DMS53 treated with DMSO at 0.1 percent for 48 hours (cell line): Measurements from ENCODE around the gene SLC19A3.
"Not testable (repeated sequence)": the region's sequence is repeated elsewhere in the genome, so short reads cannot be mapped to it uniquely, and the experiment has no call there.

Experiments
- DNase-seq: peaks from one replicate; lab custom pipeline; 2025; ENCODE audit not compliant: unreplicated experiment; lab: John Stamatoyannopoulos, UW

The SLC19A3 gene

DNA sequence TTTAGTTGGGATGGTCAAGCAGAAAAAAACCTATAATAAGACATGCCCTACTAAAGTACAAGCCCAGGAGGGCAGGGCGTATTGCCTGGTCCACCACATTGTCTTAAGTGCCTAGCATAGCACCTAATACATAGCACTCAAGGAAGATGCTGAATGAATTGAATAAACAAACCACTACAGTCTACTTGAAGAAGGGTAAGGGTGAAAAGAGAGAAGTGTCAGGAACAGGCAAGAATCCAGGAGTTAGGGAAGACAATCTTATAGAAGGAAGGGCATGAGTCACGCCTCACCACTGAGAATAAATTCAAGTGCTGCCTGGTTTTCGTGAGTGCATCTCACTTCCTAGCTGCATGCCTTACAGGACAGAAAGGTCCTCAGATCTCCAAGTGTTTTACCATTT, 13.9 kb downstream of the SLC19A3 start:
- DNase-seq, result no peak

DNA sequence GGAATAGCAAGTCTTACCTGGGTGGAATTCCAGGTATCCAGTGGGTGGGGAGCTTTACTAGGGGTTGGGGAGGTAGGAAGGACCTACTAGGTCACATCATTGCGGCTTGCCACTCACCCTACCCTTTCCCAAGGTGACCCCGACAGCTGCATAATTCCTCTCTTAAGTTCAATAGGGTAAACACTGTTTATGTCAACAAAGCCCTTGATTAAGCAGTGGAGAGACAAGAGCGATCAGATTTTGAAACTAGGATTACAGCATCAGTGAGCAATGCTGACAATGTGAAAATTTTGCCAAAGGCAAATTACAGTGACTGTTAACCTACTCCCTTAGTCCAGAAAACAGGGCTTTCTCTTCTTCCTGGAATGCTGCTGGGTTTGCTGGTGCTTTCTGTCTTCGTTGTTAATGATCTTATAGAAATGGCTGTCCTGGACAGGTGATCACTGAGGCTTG, 14.5 kb downstream of the SLC19A3 start:
- peak; percentile 26 for DNase-seq

DNA sequence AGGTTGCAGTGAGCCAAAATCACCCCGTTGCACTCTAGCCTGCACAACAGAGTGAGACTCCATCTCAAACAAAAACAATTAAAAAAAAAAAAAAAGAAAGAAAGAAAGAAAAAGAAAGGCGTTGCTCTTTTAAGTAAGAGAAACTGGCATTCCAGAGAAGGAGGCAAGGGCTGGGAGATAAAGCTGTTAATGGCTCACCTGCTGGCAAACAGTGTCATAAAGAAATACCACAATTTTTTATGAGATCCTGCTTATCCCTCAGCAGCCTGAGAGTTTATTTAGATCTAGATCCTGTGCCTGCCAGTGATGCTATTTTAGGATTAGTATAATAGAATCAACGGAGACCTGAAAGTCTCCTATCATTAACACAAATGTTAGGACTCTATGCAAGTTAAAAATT, 16.3 kb downstream of the SLC19A3 start:
- no peak for DNase-seq

DNA sequence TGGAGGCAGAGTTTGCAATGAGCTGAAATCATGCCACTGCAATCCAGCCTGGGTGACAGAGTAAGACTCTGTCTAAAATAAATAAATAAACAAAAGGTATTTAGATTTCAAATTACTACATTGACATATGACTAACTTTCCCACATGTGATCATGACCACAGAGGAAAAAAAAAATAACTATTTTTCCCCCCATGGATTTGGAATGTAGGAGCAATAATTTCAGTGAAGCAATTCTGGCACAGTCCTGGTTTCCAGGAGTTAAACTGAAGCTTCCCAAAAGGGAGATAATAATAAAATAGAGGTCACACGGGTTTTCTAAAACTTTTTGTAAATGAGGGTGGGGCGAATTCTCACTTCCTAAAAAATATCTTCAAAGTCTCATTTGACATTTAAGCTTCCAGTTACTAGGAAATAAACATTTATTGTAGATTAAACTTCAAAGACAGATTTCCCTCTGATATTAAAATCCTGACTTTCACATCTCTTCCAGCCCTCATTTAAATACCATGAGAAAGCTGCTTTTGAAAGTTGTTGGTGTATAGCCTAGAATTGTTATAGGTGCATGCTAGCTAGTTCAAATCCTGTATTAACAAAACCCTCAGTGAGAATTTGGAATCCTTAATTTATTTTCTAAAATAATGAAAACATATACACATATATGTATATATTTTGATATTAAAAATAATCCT, 20.7 kb downstream of the SLC19A3 start:
- no peak for DNase-seq

DNA sequence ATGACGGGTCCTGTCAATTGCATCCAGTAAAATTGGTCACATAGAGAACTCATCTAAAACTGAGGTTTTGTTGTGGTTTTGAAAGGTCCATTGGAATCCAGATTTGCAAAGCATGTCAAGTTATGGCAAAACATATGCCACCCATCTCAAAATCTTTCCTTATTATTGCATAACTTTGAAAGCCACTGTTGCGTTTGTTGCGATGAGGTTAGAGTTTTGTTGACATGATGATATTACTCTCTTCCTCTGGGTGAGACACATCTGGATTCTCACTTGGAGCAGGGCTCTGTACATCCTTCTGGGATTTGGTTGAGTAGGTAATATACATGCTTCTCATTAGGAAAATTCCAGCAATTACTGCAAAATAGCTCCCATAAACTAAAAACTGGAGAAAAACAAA, 30.6 kb downstream of the SLC19A3 start:
- no peak for DNase-seq

DNA sequence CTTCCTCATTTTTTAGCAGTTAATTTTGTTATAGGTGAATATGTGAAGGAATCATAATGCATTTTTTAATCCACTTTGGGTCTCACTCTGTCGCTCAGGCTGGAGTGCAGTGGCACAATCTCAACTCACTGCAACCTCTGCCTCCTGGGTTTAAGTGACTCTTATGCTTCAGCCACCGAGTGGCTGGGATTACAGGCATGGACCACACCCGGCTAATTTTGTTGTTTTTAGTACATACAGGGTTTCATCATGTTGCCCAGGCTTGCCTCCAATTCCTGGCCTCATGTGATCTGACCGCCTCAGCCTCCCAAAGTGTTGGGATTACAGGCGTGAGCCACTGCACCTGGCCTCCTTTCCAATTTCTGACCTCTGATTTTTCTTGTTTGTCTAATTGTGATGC, 33.6 kb downstream of the SLC19A3 start:
- no peak for DNase-seq

DNA sequence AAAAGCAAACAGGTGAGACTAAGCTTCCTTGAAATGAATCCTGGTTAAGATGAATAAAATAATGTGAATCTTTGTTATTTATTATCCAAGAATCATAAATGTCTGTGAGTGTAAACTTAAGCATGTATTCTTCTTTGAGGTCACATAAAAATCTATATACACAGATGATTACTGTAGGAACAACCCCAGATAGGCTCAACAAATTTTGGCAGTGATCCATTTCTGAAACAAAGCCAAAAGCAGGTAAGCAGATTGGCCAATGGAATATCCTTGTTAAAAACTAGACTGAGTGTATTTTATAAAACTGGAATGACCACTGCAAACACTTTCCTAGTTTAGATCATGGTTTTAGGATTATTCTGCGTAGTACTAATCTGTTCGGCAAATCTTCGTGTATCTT, 39.9 kb downstream of the SLC19A3 start:
- no peak for DNase-seq

DNA sequence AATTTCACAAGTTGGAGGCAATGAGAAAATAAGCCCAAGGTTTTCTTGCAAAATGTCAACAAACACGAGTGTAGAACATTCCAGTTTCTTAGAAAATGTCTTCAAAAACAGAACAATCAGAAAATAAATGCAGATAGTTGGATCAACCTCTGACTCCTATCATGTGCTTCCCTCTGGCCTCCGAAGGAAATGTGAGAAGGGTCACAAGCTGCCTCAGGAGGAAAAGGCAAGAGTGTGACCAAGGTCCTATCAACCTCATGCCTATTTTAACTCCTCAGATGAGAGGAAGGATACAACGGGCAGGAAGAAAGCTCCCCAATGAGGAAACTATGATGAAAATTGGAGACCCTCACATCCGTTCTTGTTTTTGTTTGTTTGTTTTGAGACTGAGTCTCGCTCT, 43.3 kb downstream of the SLC19A3 start:
- DNase-seq, result no peak

DNA sequence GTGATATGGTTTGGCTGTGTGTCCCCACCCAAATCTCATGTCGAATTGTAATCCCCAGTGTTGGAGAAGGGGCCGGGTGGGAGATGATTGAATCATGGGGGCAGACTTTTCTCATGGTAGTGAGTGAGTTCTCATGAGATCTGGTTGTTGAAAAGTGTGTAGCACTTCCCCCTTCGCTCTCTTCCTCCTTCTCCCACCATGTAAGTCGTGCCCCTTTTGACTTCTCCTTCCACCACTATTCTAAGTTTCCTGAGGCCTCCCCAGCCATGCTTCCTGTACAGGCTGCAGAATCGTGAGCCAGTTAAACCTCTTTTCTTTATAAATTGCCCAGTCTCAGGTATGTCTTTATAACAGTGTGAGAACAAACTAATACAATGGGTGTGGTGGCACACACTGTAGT, 44.2 kb downstream of the SLC19A3 start:
- not testable (repeated sequence) for DNase-seq

DNA sequence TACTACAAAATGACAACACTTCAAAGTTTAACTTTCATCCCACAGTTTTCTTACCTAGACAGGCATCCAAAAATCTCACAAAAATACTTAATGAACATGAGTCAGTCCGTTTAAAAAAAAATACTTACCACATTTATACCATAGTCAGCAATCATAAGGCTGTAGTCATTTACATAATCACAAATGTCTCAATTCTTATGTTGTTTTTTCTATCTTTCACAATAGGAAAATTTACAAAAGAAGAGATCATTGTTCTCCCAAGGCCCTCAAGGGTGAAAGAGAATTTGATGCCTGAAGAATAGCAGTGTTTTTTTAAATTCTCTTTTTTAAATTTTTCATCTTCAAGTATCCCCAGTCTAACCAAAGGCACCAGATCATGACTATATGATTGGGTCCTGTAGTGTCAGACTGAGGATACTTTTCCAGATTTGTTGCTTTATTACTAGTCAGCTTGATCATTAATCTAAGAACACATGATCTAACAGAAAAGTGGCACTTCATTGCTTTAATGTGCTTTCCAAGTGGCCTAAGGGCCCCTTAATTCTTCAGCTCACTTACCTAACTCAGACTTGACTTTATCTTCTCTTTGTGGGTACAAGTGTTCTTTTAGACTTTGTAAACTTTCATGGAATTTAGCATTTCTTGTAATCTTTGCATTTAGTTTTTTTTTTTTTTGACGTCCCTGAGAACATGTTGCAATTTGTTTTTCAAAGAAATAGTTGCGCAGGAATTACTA, 46.5 kb downstream of the SLC19A3 start:
- no peak for DNase-seq

DNA sequence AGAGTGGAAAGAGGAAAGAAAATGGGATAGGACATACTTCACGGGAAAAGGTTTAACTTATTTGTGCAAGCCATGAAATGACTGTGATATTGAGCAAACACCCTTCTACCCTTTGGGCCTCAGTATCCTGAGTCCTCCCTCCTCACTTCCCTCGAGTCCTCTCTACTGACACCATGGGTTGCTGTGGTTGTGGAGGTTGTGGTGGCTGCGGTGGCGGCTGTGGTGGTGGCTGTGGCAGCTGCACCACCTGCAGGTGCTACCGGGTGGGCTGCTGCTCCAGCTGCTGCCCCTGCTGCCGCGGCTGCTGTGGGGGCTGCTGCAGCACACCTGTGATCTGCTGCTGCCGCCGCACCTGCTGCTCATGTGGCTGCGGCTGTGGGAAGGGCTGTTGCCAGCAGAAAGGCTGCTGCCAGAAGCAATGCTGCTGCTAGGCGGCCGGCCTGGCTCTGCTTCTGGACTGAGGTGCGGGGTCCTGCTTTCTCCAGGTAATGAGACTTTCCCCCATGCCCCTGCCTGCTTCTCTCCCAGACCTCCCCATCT, 51.1 kb downstream of the SLC19A3 start, which contains the start of gene SCYGR5:
Gene SCYGR5, plus strand, starts transcription at position 174 of the 540 bp plus-strand sequence. Its CDS starts 0 bp downstream, at position 174.
- DNase-seq, result peak; percentile 74

DNA sequence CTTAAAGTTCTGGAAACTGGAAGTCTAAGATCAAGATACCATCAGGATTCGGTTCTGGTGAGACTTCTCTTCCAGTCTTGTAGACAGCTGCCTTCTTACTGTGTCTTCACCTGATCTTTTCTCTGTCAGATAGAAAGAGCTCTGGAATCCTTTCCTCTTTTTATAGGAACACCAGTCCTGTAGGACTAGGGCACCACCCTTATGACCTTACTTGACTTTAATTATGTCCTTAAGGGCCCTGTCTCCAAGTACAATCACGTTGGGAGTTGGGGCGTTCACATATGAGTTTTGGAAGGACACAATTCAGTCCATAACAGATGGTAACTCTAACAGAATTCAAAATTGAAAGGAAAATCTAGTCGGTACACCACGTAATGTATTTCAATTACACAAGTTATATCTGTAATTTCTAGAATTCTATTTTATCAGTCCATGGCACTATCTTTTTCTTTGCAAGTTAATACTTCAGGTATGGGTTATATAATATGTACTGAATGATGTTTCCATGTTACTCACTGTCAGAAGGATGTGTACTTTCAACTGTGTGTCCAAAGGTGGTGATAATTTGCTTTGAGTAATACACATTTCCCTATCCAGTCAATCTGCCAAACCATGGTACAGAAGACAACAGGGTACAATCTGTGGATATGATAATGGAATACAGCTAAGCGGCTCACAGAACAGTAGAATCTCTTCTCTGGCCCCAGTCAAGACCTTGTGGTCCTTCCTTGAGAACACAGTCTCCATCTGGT, 52.5 kb downstream of the SLC19A3 start:
- DNase-seq, result no peak

DNA sequence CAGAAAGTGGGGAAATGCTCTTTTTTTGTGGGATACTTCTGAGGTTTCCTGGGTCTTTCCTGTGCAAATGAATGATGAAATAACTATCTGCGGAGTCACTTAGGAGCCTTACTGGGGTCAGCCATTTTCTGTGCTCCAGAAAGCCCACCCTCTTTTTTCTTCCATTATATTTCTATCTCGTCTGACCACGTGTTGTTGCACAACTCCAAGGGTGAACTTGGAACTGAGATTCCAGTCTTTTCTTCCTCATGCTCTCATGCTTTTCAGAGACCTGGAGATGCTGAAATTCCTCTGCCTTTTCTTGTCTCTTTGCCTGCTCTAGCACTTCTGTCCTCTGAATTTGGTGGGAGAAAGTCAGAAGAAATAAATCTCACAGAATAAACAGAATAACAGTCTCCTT, 56.0 kb downstream of the SLC19A3 start:
- no peak for DNase-seq

DNA sequence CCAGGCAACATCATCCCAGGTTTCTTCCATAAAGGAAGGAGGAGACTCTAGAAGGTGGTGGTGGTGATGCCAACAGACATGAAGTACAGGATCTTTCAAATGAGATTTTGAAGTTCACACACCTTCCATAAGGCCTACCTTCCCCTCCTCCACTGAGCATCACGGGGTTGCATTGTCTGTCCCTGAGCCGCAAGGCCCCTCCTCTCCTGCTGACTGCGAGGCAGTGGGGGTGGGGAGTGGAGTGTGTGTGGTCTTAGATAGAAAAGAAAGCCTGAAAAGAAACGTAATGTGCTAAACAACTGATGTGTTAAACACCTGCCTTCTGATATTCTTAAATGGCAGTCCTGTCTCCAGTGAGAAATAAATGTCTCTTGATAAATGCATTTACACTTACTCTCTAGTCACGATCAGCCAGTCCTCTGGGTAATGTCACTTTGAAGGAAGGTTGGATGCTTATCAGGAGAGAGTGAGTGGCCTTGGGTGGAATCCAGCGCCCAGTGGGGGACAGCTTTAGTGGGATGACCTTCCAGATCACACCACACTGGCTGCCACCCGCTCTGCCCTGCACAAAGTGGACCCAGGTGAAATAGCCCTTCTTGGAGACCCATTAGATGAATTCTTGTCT, 56.7 kb downstream of the SLC19A3 start:
- no peak for DNase-seq

DNA sequence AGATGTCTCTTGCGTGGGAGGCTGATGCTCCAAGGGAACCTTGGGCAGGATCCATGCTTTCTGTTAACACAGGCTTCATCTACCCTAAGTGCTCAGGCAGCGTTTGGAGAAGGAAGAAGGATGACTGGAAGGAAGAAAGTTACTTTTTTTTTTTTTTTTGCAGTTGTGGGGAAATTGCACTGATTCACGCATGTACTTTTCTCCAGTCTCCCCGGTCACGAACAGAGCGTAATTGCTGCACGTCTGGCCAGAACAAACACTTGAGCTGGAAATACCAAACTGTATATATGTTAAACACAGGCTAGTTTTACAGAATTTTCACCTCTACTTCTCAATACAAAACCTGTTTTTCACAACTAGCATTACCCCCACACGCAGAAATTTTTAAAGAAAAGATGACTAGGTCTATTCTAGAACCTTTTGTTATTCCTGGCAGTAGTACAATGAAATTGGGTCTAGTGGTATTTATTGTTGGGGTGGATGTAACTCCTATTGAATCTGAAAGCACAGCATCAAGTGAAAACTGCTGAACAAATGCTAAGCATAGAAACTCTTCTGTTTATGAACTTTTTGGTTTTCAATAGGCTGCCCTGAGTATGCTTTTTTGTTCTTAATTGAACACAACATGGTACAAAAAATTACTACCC, 60.5 kb downstream of the SLC19A3 start:
- no peak for DNase-seq

DNA sequence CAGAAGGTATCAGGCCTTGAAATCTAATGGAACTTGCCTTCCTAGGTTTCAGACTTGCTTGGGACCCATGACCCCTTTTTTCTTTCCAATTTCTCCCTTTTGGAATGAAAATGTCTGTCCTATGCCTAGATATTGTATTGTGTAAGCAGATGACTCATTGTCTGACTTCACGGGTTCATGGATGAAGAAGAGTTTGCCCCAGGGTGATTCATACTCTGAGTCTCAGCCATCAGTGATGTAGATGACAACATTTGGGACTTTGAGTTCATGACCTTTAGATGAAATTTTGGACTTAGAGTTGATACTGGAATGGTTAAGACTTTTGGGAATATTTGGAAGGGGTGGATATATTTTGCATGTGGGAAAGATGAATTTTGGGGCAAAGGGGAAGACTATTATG, 62.4 kb downstream of the SLC19A3 start:
- DNase-seq, result peak; percentile 80

DNA sequence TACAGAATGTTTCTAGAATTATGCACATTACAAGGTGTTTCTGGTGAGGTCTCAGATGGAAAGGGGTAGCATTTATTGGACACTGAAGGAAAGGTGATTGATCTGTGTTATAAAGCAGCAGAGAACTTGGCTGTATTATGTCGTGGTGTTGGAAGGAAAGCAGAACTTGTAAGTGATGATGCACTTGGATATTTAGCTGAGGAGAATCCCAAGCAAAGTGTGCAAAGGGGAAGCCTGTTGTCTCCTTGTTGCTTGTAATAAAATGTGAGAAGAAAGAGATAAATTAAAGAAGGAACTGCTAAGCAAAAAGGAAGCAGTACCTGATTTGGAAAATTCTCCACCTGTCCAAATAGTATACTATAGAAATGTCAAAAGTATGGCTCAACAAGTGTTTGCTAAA, 63.4 kb downstream of the SLC19A3 start:
- no peak for DNase-seq

DNA sequence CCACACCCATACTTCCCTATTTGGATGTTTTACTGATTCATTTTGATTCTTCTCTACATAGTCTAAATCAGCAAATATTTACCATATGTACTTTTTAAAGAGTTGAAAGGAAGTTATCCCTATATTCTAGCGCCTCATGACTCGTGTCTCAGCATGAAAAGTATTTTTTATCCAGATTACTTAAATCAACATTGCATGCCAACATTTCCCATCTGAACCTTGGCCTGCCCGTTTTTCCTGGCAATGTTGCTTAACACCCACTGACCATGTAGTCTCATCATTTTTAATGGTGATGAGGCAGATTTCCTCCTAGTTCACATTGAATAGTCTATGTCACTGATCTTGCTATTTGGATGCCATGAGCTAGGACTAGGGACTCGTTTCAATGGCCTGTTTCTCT, 64.4 kb downstream of the SLC19A3 start:
- DNase-seq, result no peak

DNA sequence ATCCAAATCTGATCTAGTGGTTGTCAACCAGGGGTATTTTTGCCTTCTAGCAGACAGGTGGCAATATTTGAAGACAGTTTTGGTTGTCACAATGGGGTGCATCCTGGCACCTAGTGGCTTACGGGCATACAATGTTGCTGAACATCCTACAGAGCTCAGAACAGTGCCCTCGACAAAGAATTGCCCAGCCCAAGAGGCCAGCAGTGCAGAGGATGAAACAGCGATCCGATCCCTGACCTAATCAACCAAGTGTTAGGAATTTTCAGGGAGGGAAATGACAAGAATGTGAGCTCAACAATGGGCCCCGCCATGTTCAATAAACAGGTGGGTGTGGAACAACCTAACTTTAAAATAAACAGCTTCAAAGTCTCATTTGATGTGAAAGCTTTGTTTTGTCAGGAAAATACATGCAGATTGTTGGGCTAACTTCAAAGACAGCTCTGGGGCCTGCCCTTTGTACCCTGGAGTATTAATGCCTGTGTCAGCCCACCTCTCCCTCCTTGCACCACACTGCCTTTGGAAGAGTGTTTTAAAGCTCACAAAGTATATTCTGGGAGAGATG, 73.8 kb downstream of the SLC19A3 start:
- DNase-seq, result no peak

DNA sequence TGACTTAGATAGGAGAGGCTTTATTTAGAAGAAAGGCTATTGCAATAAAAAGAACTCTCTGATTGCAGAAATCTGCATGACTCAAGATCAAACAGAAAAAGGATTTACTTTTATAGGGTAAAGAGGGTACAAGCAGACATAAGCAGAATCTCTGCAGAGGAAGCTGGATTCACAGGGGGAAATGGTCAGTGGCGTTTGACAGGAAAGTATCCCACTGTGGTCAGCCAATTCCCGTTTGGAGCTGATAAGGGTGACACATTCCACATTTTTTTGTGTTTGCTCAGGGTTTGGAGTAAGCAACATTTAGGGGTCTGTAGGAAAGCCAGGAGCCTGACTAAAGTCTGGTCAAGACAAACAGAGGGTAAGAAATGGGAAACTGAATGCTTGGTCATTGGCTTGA, 75.2 kb downstream of the SLC19A3 start:
- no peak for DNase-seq
